ENCODE measurements around the gene MYO18A. TPM values are rescaled to one million over a fixed set of nuclear protein-coding genes. Genes with fewer than 3 reads are reported as not detected.

MYO18A gene
- total RNA-seq, 2 donors from 2014 or later: 49.5 to 51.2 TPM

- peaks cover 3 to 8% of the 10 kb centered on the region in 2 donors for H3K36me3 Mint-ChIP-seq (ENCODE audit: insufficient read depth in 2 of 2)
- no peaks in the 10 kb centered on the region for H3K9me3 Mint-ChIP-seq
- DNase-seq (peak; percentile 56 to 65), ATAC-seq (replicated peaks in 1 of 2) (peak; percentile 53 to 56)
- no peak overlapping the region for H3K27ac Mint-ChIP-seq
- H3K4me1 Mint-ChIP-seq (ENCODE audit: low read depth): peaks cover 13% of the 10 kb centered on the region
- no peak overlapping the region for H3K4me3 Mint-ChIP-seq
- H3K27me3 Mint-ChIP-seq (ENCODE audit: low read depth): no peaks in the 10 kb centered on the region
Observed at GRCh38 chr17:29115961-29116803, 64.0 kb downstream of the MYO18A start.

DNA sequence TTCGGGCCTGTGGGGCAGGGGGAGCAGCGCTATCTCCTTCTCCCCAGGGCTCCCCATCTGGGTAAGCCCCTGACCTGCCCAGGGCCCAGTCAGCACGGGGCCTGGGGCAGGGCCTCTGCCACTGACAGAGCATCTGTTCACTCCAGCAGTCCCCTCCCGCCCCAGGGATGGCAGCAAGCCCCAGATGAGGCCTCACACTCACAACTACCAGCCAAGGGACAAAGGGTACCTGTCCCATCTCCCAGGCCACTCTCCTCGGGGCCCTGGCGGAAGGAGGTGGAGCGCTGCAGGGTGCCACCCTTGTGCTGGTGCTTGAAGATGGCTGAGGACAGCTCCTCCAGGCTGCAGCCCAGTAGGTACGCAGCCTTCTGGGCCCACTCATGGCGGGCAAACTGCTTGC lies 64.8 kb downstream of the MYO18A start:
- Mint-ChIP-seq H3K4me3 (no peak overlapping the region), H3K36me3 (ENCODE audit: insufficient read depth in 2 of 2) (peaks cover 3 to 8% of the 10 kb centered on the region in 2 donors), H3K4me1 (ENCODE audit: low read depth) (peaks cover 13% of the 10 kb centered on the region), H3K27ac (no peak overlapping the region), H3K27me3 (ENCODE audit: low read depth) (no peaks in the 10 kb centered on the region), H3K9me3 (no peaks in the 10 kb centered on the region)
- no peak for DNase-seq
- ATAC-seq (replicated peaks in 1 of 2): no peak

- ATAC-seq (replicated peaks in 1 of 2): no peak
- no peak for DNase-seq
Observed at GRCh38 chr17:29114141-29114540, 66.1 kb downstream of the MYO18A start.

GRCh38 chr17:29113334-29113733 lies 66.9 kb downstream of the MYO18A start:
- ATAC-seq (replicated peaks in 1 of 2) (no peak), DNase-seq (no peak)
- no peak overlapping the region for H3K4me3 Mint-ChIP-seq
- H3K27ac Mint-ChIP-seq: no peak overlapping the region
- H3K27me3 Mint-ChIP-seq (ENCODE audit: low read depth): no peaks in the 10 kb centered on the region
- no peaks in the 10 kb centered on the region for H3K36me3 Mint-ChIP-seq (ENCODE audit: insufficient read depth in 2 of 2)
- peaks cover 13% of the 10 kb centered on the region for H3K4me1 Mint-ChIP-seq (ENCODE audit: low read depth)
- no peaks in the 10 kb centered on the region for H3K9me3 Mint-ChIP-seq

More at GRCh38 chr17:29114141-29114540, 66.1 kb downstream of the MYO18A start:
- Mint-ChIP-seq H3K4me3 (no peak overlapping the region), H3K36me3 (ENCODE audit: insufficient read depth in 2 of 2) (peaks cover under 1 to 6% of the 10 kb centered on the region in 2 donors), H3K4me1 (ENCODE audit: low read depth) (peaks cover 13% of the 10 kb centered on the region), H3K27ac (no peak overlapping the region), H3K9me3 (no peaks in the 10 kb centered on the region), H3K27me3 (ENCODE audit: low read depth) (no peaks in the 10 kb centered on the region)

GRCh38 chr17:29112771-29113295 lies 67.4 kb downstream of the MYO18A start:
- H3K36me3 Mint-ChIP-seq (ENCODE audit: insufficient read depth in 2 of 2): no peaks in the 10 kb centered on the region
- H3K27me3 Mint-ChIP-seq (ENCODE audit: low read depth): no peaks in the 10 kb centered on the region
- H3K27ac Mint-ChIP-seq: no peak overlapping the region
- no peak overlapping the region for H3K4me3 Mint-ChIP-seq
- no peaks in the 10 kb centered on the region for H3K9me3 Mint-ChIP-seq
- ATAC-seq (replicated peaks in 1 of 2) (no peak), DNase-seq (no peak)
- peaks cover 13% of the 10 kb centered on the region for H3K4me1 Mint-ChIP-seq (ENCODE audit: low read depth)

GRCh38 chr17:29111816-29112499 lies 68.2 kb downstream of the MYO18A start:
- peak; percentile 68 to 69 for ATAC-seq (replicated peaks in 1 of 2)
- H3K27me3 Mint-ChIP-seq (ENCODE audit: low read depth): no peaks in the 10 kb centered on the region
- no peak overlapping the region for H3K27ac Mint-ChIP-seq
- no peaks in the 10 kb centered on the region for H3K9me3 Mint-ChIP-seq
- DNase-seq: peak; percentile 68 to 76
- no peaks in the 10 kb centered on the region for H3K36me3 Mint-ChIP-seq (ENCODE audit: insufficient read depth in 2 of 2)
- H3K4me3 Mint-ChIP-seq: no peak overlapping the region
- peaks cover 11% of the 10 kb centered on the region for H3K4me1 Mint-ChIP-seq (ENCODE audit: low read depth)

GRCh38 chr17:29110372-29110757 lies 69.8 kb downstream of the MYO18A start:
- Mint-ChIP-seq H3K4me3 (no peak overlapping the region), H3K36me3 (ENCODE audit: insufficient read depth in 2 of 2) (no peaks in the 10 kb centered on the region), H3K4me1 (ENCODE audit: low read depth) (no peaks in the 10 kb centered on the region), H3K27ac (no peak overlapping the region), H3K9me3 (no peaks in the 10 kb centered on the region), H3K27me3 (ENCODE audit: low read depth) (no peaks in the 10 kb centered on the region)
- no peak for ATAC-seq (replicated peaks in 1 of 2)
- no peak for DNase-seq

DNA sequence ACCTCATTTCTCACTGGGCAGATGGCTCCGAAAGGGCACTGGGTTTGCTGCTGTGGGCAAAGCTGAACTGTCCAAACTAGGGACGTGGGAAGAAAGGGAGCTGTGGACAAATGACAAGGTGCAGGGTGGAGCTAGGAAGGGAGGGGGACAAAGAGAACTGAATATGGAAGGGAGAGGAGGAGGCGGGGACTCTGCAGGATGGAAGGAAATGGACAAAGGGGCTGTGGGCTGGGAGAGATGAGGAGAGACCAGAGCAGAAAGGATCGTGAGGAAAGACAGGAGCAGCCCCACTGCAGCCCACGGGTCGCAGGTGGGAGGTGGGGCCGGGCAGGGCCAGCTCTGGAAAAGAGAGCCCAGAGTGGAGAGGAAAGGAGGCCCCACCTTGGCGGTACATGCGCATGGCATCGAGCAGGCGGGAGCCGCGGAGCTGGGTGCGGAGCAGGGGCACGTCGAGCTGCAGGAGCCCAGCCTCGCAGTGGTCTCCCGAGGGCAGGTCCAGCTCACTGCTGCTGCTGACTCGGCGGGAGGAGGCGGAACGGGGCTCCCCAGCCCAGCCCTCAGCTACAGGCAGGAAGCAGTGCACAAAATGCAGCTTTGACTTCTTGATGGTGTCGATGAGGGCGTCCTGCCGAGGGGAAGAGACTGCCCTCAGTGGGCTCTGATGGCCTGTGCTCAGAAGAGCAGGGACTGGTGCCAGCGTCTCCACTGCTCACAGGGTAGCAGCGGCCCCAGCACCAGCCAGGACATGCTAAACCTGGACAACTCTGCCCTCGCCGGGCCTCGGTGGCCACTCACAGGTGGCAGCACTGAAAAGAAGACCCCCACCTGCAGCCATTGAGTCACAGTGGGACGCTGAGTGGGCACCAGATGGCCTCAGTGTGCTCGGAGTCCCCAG lies 70.5 kb downstream of the MYO18A start:
- Mint-ChIP-seq H3K9me3 (no peaks in the 10 kb centered on the region), H3K4me1 (ENCODE audit: low read depth) (no peaks in the 10 kb centered on the region), H3K36me3 (ENCODE audit: insufficient read depth in 2 of 2) (no peaks in the 10 kb centered on the region), H3K27ac (no peak overlapping the region), H3K27me3 (ENCODE audit: low read depth) (no peaks in the 10 kb centered on the region), H3K4me3 (no peak overlapping the region)
- ATAC-seq (replicated peaks in 1 of 2): no peak
- DNase-seq: no peak

GRCh38 chr17:29108823-29109476 lies 71.2 kb downstream of the MYO18A start:
- H3K27ac Mint-ChIP-seq: no peak overlapping the region

DNA sequence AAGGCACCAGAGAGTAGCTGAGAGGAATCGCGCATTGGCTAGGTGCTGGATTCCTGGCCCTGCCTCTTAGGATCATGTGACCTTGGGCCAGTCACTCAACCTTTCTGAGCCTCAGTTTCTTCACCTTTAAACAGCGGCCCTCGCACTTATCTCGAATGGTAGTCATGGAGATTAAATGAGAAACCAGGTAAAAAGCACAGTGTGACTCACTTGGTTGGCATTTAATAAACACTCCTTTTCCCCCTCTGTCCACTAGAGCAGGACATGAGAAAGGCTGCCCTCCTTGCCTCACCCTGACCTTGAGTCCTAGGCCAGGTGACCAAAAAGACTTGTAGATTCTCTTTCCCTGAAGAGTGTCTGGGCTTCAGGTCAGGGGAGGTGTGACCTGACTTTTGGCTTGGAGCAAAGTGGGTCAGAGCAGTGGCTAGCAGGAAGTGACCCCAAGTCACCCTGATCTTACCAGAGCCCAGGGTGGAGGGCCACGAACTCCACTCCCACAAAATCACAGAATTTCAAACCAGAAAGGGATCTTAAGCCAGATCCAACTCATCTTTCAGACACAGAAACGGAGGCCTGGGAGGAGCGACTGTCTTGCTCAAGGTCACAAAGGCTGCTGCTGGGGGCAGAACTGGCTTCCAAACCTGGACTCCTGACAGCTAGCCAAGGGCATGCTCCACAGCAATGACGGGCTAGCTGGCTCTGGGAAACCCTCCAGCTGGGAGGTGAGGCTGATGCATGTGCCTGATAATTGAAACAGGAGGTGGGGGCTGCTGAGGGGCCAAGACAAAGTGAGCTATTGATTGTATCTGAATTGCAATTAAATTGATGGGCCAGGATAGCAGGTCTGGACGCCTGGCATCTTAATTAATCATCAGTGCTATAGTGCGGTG lies 72.0 kb downstream of the MYO18A start:
- H3K9me3 Mint-ChIP-seq: no peaks in the 10 kb centered on the region
- H3K4me3 Mint-ChIP-seq: no peak overlapping the region
- peaks cover 0 to 2% of the 10 kb centered on the region in 2 donors for H3K36me3 Mint-ChIP-seq (ENCODE audit: insufficient read depth in 2 of 2)
- DNase-seq (no peak), ATAC-seq (replicated peaks in 1 of 2) (no peak)
- H3K27ac Mint-ChIP-seq: no peak overlapping the region
- no peaks in the 10 kb centered on the region for H3K27me3 Mint-ChIP-seq (ENCODE audit: low read depth)
- no peaks in the 10 kb centered on the region for H3K4me1 Mint-ChIP-seq (ENCODE audit: low read depth)

More at GRCh38 chr17:29108823-29109476, 71.2 kb downstream of the MYO18A start:
- no peak for DNase-seq
- Mint-ChIP-seq H3K27me3 (ENCODE audit: low read depth) (no peaks in the 10 kb centered on the region), H3K9me3 (no peaks in the 10 kb centered on the region), H3K36me3 (ENCODE audit: insufficient read depth in 2 of 2) (peaks cover 0 to 2% of the 10 kb centered on the region in 2 donors), H3K4me3 (no peak overlapping the region), H3K4me1 (ENCODE audit: low read depth) (no peaks in the 10 kb centered on the region)
- no peak for ATAC-seq (replicated peaks in 1 of 2)

DNA sequence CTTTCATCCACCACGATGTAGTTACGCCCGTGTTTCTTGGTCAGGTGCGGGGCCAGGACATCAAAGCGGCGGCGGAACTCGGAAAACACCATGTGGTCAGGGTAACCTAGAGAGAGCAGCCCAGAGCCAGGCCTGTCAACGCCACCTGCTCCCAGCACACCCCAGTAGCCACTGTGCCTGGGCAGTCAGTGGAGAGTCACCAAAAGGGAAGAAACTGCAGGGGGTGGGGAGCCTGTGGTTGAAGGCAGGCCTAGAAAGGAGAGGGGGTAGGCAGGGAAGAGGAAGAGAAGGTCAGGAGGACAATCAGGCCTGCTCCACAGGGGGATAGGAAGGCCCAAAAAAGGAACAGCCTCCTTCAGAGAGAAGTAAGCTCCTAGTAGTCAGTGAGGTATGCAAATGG lies 73.1 kb downstream of the MYO18A start:
- no peak for ATAC-seq (replicated peaks in 1 of 2)
- DNase-seq: no peak
- Mint-ChIP-seq H3K4me3 (no peak overlapping the region), H3K4me1 (ENCODE audit: low read depth) (no peaks in the 10 kb centered on the region), H3K27me3 (ENCODE audit: low read depth) (no peaks in the 10 kb centered on the region), H3K27ac (no peak overlapping the region), H3K9me3 (no peaks in the 10 kb centered on the region), H3K36me3 (ENCODE audit: insufficient read depth in 2 of 2) (peaks cover 0 to 2% of the 10 kb centered on the region in 2 donors)
